Measurements from ENCODE around the gene SPPL2C.
"Not testable (repeated sequence)": the region's sequence is repeated elsewhere in the genome, so short reads cannot be mapped to it uniquely, and the experiment has no call there.

SPPL2C gene

DNA sequence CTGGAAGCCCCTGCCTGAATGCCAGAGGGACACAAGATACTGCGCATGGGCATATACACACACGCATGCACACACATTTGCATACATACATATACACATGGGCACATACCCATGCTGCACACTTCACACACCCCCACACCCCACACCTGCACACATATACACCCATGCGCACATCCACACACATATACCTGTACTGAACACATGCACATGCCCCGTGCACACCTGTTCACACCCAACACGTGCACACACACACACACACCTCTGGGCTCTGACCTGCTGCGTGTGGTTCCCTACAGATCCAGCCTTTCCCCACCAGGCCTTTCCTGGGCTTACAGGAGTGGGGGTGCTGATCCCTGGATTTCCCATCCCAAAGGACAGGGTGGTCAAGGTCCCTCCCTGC lies 6.3 kb downstream of the SPPL2C start:
- no peak for DNase-seq

- no peak for DNase-seq
These were observed 6.8 kb downstream of the SPPL2C start for GRCh38 chr17:45851464-45851863.

DNA sequence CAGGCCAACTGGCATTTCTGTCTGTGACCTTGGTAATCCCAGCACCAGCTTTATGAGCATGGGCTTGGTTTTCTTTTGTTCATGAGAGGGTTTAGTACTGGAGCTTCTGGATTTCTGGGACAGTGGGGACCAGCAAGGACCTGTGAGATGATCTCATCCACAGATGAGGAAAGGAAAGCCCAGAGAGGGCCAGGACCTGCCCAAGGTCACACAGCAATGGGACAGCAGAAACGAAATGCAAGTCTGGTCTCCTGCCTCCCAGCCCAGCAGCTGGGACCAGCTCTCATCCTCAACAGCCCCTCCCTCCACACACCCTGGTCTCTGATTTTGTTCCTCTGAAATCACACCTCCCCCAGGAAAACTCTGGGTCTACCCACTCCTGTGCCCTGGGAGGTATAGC lies 7.2 kb downstream of the SPPL2C start:
- no peak for DNase-seq

- peak; percentile 23 for DNase-seq
These were observed 8.0 kb downstream of the SPPL2C start for GRCh38 chr17:45852535-45853297.

- no peak for DNase-seq
These were observed 9.5 kb downstream of the SPPL2C start for GRCh38 chr17:45854209-45854608.

DNA sequence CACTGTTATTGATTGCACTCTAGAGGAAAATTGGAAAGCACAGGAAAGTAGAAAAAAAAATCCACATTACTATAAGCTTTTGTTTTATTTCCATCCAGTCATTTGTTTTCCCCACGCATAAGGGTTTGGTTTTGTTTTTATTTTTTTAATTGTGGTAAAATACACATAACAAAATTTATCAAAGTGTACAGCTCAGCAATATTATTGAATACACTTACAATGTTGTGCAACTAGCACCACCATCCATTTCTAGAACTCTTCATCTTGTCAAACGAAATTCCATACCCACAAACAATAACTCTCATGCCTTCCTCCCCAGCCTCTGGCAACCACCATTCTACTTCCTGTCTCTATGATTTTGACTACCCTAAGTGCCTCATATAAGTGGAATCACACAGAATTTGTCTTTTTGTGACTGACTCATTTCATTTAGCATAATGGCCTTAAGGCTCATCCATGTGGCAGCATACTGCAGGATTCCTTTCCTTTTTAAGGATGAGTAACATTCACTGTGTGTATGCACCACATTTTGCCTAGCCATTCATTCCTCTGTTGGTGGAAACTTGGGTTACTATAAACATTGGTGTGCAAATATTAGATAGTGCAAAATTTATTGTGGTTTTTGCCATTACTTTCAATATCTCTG lies 11.1 kb downstream of the SPPL2C start:
- DNase-seq, result no peak

- no peak for DNase-seq
These were observed 13.5 kb downstream of the SPPL2C start for GRCh38 chr17:45857977-45858708.

GRCh38 chr17:45861165-45861564 lies 16.5 kb downstream of the SPPL2C start:
- no peak for DNase-seq

DNA sequence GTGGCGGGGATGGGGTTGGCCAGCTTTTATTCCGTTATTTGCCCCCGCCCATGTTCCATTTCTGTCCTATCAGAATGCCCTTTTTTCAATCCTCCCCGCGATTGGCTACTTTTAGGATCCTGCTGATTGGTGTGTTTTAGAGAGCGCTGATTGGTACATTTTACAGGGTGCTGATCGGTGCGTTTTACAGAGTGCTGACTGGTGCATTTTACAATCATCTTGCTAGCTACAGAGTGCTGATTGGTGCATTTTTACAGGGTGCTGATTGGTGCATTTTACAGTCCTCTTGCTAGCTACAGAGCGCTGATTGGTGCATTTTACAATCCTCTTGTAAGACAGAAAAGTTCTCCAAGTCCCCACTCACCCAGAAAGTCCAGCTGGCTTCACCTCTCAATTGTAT lies 17.4 kb downstream of the SPPL2C start:
- not testable (repeated sequence) for DNase-seq

- DNase-seq, result no peak
These were observed 19.4 kb downstream of the SPPL2C start for GRCh38 chr17:45863857-45864654.

DNA sequence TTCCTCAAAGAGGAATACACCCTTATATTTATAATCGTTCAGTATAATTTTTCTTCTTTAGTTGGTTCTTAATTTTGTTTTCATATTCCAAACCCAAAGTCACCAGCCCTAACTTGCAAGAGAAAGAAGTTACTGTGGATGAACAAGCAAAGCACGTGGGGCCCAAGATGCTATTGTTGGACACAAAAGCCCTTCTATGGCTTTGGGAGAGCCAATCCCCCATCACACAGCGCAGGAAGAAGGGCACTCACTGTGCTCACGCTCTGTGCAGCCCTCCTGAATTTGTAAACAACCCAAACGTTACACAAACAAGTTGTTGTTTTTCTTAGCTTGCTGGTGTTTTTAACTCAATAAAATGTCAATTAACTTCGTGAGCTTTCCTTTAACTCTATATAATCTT lies 22.5 kb downstream of the SPPL2C start:
- no peak for DNase-seq

- no peak for DNase-seq
These were observed 23.0 kb downstream of the SPPL2C start for GRCh38 chr17:45867702-45868101.

DNA sequence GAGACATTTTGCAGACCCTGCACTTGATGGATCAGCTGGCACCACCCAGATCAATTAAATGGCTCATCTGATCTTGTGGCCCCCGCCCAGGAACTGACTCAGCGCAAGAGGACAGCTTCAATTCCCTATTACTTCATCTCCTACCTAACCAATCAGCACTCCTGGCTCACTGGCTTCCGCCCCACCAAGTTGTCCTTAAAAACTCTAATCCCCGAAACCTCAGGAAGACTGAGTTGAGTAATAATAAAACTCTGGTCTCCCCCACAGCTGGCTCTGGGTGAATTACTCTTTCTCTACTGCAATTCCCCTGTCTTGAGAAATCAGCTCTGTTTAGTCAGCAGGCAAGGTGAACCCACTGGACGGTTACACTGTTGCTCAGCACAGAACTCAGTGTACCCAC lies 23.6 kb downstream of the SPPL2C start:
- DNase-seq, result no peak

DNA sequence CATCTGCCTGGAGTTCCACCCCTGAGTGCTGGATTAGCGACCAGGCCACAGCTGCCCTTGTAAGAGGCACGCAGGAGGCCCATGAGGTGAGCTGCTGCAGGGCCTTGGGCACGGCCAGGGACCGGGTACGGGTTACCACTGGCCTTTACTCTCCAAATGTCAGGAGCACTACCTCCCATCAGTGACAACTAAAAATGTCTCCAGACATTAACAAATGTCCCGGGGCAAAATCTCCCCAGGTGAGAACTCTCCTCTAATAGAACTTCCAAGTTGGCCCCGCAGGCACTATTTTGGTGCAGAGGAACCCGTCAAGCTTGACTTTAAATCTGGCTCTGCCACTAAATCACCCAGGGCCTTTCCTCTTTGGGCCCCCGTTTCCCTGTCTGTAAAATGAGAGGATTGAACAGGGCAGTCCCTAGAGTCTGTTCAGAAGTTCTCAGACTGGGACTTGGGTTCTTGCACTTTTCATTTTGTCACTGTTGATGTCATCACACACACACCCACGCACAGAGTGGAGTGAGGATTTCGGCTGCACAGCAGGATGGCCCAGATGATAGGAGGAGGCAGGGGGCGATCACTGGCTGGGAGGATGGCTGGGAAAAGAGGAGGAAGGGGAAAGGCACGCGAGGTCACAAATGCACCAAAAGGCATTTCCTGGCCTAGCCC lies 25.1 kb downstream of the SPPL2C start:
- DNase-seq, result no peak

DNA sequence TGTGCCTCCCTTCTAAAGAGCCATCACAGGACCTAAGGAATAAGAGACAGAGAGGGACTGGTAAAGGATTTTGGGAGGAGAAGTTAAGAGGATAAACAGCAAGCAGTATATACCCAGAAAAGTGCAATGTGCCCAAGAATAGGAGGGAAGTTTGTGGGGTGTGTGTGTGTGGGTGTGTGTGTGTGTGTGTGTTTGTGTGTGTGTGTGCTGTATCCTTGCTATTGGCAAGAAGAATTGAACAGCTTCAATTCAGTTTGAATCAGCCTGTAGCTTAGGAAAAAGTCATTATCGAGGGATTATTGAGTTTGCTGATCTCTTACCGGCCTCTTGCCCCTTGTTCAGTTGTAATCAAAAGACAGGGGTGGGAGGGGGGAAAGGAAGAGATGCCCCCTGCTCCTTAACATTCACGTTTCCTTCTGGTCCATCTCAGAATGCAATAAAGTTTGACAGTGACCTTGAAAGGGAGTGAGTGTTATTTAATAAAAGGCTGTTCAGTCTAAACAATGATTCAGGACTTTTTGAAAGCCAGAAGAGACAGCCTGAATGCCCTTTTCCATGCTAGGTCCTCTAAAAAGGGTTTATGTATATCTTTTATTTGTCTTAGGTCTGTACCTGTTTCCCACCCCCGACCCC lies 25.8 kb downstream of the SPPL2C start:
- no peak for DNase-seq

DNA sequence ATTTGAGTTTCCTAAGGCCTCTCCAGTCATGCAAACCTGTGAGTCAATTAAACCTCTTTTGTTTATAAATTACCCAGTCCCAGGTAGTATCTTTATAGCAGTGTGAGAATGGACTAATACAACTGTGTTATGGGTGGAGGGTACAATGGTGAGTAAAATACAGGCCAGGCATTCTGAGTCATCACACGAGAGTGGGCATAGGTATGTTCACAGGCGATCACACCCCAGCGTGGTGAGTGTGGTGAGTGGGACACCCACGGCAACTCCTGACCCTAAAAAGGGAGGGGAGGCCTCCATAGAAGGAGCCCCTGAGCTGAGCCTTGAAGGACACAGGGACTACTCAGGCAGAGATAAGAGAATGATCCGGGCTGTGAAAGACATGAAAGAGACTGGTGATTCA lies 27.0 kb downstream of the SPPL2C start:
- no peak for DNase-seq

GRCh38 chr17:45873728-45874127 lies 29.0 kb downstream of the SPPL2C start:
- DNase-seq, result no peak

DNA sequence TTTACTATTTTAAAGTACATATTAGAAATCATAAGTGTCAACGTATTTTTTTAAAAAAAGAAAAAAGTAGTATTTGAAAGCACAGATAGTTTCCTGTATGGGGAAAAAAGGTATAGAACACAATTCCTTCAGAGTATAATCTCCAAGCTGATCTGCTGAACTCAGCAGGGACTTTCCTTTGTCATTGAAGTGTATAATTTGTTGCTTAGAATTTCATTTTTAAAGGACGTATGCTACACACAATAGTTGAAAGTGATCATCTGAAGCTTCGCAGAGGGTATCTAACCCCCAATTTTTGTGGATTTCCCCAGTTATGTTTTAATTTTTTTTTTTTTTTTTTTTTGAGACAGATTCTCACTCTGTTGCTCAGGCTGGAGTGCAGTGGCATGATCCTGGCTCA lies 29.5 kb downstream of the SPPL2C start:
- DNase-seq, result no peak

DNA sequence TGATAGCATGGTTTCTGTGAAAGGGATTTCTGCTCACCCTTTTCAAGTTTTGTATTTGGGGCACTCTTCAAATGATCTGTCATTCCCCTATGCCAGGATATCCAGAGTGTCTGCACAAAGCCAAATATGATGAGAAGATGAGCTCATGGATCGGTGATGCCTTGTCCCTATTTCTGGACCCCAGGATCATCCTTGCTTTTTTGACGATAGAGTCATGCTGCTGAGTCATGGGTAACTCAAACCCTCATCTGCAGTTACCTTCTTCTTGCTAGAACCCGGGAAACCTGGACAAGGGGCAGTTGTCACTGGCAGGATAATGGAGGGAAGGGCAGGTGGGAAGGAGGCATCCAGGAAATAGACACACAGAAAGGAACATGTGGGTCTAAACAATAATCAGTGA lies 31.9 kb downstream of the SPPL2C start:
- DNase-seq, result no peak

DNA sequence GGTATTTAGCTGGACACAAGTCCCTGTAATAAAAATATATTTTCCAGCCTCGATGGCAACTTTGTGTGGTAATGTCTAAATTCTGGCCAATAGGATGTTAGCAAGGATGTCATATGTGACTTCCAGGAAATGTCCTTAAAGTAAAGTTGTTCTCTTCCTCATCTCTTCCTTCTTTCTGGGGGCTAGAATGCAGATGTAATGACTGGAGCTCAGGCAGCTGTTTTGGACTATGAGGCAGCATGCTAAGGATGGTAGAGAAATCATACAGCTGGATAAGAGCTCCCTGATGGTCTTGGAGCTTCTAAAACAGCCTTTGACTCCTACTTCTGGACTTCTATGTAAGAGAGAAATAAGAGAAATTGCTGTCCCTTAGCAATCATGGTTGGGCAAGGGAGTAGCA lies 32.8 kb downstream of the SPPL2C start:
- no peak for DNase-seq

- DNase-seq, result peak; percentile 32
These were observed 38.4 kb downstream of the SPPL2C start for GRCh38 chr17:45883063-45883462.

DNA sequence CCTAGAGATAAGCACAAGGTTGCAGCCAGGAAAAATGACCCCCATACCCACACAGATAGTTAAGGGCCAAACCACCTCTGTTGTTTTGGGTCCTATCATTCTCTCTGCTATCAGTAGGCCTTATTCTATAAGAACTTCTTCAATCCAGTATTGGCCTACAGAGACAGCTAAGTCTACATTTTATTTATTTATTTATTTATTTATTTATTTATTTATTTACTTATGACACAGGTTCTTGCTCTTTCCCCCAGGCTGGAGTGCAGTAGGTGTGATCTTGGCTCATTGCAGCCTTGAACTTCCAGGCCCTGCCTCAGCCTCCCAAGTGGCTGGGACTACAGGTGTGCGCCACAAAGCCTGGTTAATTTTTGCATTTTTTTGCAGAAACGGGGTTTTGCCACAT lies 42.2 kb downstream of the SPPL2C start:
- no peak for DNase-seq

Measured in DMS 273 treated with DMSO at 0.1 percent for 48 hours (cell line).